Measurements from ENCODE around the gene LY9. TPM values are rescaled to one million over a fixed set of nuclear protein-coding genes. Genes with fewer than 3 reads are reported as not detected.

LY9 gene
- total and polyA plus RNA-seq, 3 donors from 2014 or later, result 0.68 to 0.71 TPM; not detected in 1

- H3K36me3 ChIP-seq (ENCODE audit: low read depth, missing control alignments), result no peaks in the 10 kb centered on the region
- H3K9me3 ChIP-seq, result no peaks in the 10 kb centered on the region
- no peak for DNase-seq
- no peak for TF ChIP-seq CTCF (IDR thresholded peaks at IDR 0.05)
- TF ChIP-seq POLR2A (IDR thresholded peaks at IDR 0.05), result no peak
- no peaks in the 10 kb centered on the region for H3K27me3 ChIP-seq
- 51 to 70% methylated on average over 5 of the region's 5 CpGs for WGBS, 2 donors
- H3K27ac ChIP-seq, result no peak overlapping the region
- intact Hi-C loops (cut with DNase I; ENCODE audit: low total_unique reads), result no loop called here
- no peak overlapping the region for H3K4me3 ChIP-seq
- no peaks in the 10 kb centered on the region for H3K4me1 ChIP-seq
These were observed 80.3 kb downstream of the LY9 start for GRCh38 chr1:160876311-160876710.

GRCh38 chr1:160877221-160877620, 81.2 kb downstream of the LY9 start:
- no peaks in the 10 kb centered on the region for H3K27me3 ChIP-seq
- no peaks in the 10 kb centered on the region for H3K9me3 ChIP-seq
- H3K27ac ChIP-seq, result no peak overlapping the region
- intact Hi-C loops (cut with DNase I; ENCODE audit: low total_unique reads), result no loop called here
- no peak for DNase-seq
- H3K36me3 ChIP-seq (ENCODE audit: low read depth, missing control alignments), result no peaks in the 10 kb centered on the region
- TF ChIP-seq POLR2A (IDR thresholded peaks at IDR 0.05), result no peak
- TF ChIP-seq CTCF (IDR thresholded peaks at IDR 0.05), result no peak
- H3K4me3 ChIP-seq, result no peak overlapping the region
- no peaks in the 10 kb centered on the region for H3K4me1 ChIP-seq

Other genes with a start within 250 kb of the LY9 start
- 1 to 10 TPM; 6.4 to 6.9 TPM for gene CD84, start 216.7 kb upstream of the LY9 start, total RNA-seq
- 7.7 TPM for gene CD84, start 216.7 kb upstream of the LY9 start, polyA plus RNA-seq (ENCODE audit: insufficient read depth, low read depth, low replicate concordance)
- gene SLAMF1, start 149.1 kb upstream of the LY9 start, total RNA-seq, result under 1 TPM; 0.47 to 0.50 TPM
- gene SLAMF1, start 149.1 kb upstream of the LY9 start, polyA plus RNA-seq (ENCODE audit: insufficient read depth, low read depth, low replicate concordance), result 0.75 TPM
- 1 to 10 TPM in 1 of 2 donors, under 1 TPM in 1; 0.63 to 1.4 TPM for gene CD48, start 84.4 kb upstream of the LY9 start, total RNA-seq
- gene CD48, start 84.4 kb upstream of the LY9 start, polyA plus RNA-seq (ENCODE audit: insufficient read depth, low read depth, low replicate concordance), result 6.1 TPM
- gene SLAMF7, start 56.9 kb upstream of the LY9 start, total RNA-seq, result under 1 TPM in 1 of 2 donors, not detected in 1; 0.68 TPM
- gene SLAMF7, start 56.9 kb upstream of the LY9 start, polyA plus RNA-seq (ENCODE audit: insufficient read depth, low read depth, low replicate concordance), result 5.1 TPM
- gene CD244, start 66.7 kb downstream of the LY9 start, total RNA-seq, result 1 to 10 TPM; 1.4 to 2.3 TPM
- 2.4 TPM for gene CD244, start 66.7 kb downstream of the LY9 start, polyA plus RNA-seq (ENCODE audit: insufficient read depth, low read depth, low replicate concordance)
- 1 to 10 TPM; 2.3 to 8.8 TPM for gene ITLN1, start 89.0 kb downstream of the LY9 start, total RNA-seq
- 45.8 TPM for gene ITLN1, start 89.0 kb downstream of the LY9 start, polyA plus RNA-seq (ENCODE audit: insufficient read depth, low read depth, low replicate concordance)
- gene ITLN2, start 158.6 kb downstream of the LY9 start, total RNA-seq, result 1 to 10 TPM in 1 of 2 donors, not detected in 1; 6.4 TPM
- 1.5 TPM for gene ITLN2, start 158.6 kb downstream of the LY9 start, polyA plus RNA-seq (ENCODE audit: insufficient read depth, low read depth, low replicate concordance)
- gene F11R, start 225.0 kb downstream of the LY9 start, total RNA-seq, result 10 to 100 TPM; 34.5 to 38.3 TPM
- gene F11R, start 225.0 kb downstream of the LY9 start, polyA plus RNA-seq (ENCODE audit: insufficient read depth, low read depth, low replicate concordance), result 54.0 TPM
- gene TSTD1, start 242.8 kb downstream of the LY9 start, total RNA-seq, result 100 to 1,000 TPM; 100 to 103 TPM
- 52.2 TPM for gene TSTD1, start 242.8 kb downstream of the LY9 start, polyA plus RNA-seq (ENCODE audit: insufficient read depth, low read depth, low replicate concordance)
- gene USF1, start 249.8 kb downstream of the LY9 start, total RNA-seq, result 10 to 100 TPM; 50.8 to 61.9 TPM
- 38.8 TPM for gene USF1, start 249.8 kb downstream of the LY9 start, polyA plus RNA-seq (ENCODE audit: insufficient read depth, low read depth, low replicate concordance)

Measured in testis (tissue), 3 donors.